Activated CD8-positive, alpha-beta memory T cell treated with anti-CD3 and anti-CD28 coated beads for 36 hours (primary cell): Measurements from ENCODE around the gene GLO1. TPM values are rescaled to one million over a fixed set of nuclear protein-coding genes. Genes with fewer than 3 reads are reported as not detected.

Source experiments
- CTCF ChIA-PET: fragments of 350-600 bp; sonication (Branson Sonifier 250); formaldehyde crosslinking; loops from one replicate; lab custom pipeline; 2021; ENCODE audit warnings: antibody characterized with exemption; lab: Charles Lee
- POLR2A ChIA-PET: fragments of 350-600 bp; sonication (Branson Sonifier 250); formaldehyde crosslinking; loops from one replicate; lab custom pipeline; 2021; ENCODE audit warnings: antibody characterized with exemption; lab: Charles Lee
- total RNA-seq, 2 experiments: library from RNA; stranded (reverse); gene quantifications; one replicate each; pipeline ENCODE4 v1.2.3, GENCODE V29; 2021

GLO1 gene
- total RNA-seq, 2 experiments from 2014 or later, result 179 to 182 TPM

GRCh38 chr6:38679668-38680067 is 23.3 kb downstream of the GLO1 start:
- ChIA-PET CTCF (no interaction called here), POLR2A (no interaction called here)

GRCh38 chr6:38678178-38678760 is 24.7 kb downstream of the GLO1 start:
- ChIA-PET POLR2A (no interaction called here), CTCF (no interaction called here)

GRCh38 chr6:38676974-38677544 is 25.9 kb downstream of the GLO1 start:
- ChIA-PET POLR2A (no interaction called here), CTCF (no interaction called here)

GRCh38 chr6:38676236-38676973 is 26.5 kb downstream of the GLO1 start:
- POLR2A ChIA-PET, result interaction anchor here (0.5 kb wide), 1 partner anchor 1510 kb away, joined by 3 read pairs; no protein-coding TSS in a partner anchor
- CTCF ChIA-PET, result no interaction called here

GRCh38 chr6:38673397-38674165 is 29.4 kb downstream of the GLO1 start:
- POLR2A ChIA-PET, result no interaction called here
- CTCF ChIA-PET, result no interaction called here

GRCh38 chr6:38671885-38672467 is 31.0 kb downstream of the GLO1 start:
- ChIA-PET POLR2A (no interaction called here), CTCF (interaction anchor here (1.0 kb wide), 1 partner anchor 15 kb away, joined by 3 read pairs; no protein-coding TSS in a partner anchor)

GRCh38 chr6:38658418-38659167 is 44.4 kb downstream of the GLO1 start:
- ChIA-PET CTCF (interaction anchor here (0.6 kb wide), 1 partner anchor 51 kb away, joined by 3 read pairs; no protein-coding TSS in a partner anchor), POLR2A (interaction anchor here (0.6 kb wide), 1 partner anchor 19 kb away, joined by 3 read pairs; no protein-coding TSS in a partner anchor)

GRCh38 chr6:38656896-38657295 is 46.0 kb downstream of the GLO1 start:
- CTCF ChIA-PET, result interaction anchor here (1.0 kb wide), 1 partner anchor 16 kb away, joined by 3 read pairs; no protein-coding TSS in a partner anchor
- POLR2A ChIA-PET, result no interaction called here

- ChIA-PET POLR2A (no interaction called here), CTCF (no interaction called here)
These were observed 48.7 kb downstream of the GLO1 start for GRCh38 chr6:38654263-38654662.

- CTCF ChIA-PET, result no interaction called here
- POLR2A ChIA-PET, result no interaction called here
These were observed 51.7 kb downstream of the GLO1 start for GRCh38 chr6:38651121-38651784.

GRCh38 chr6:38650207-38650752 is 52.7 kb downstream of the GLO1 start:
- CTCF ChIA-PET, result no interaction called here
- POLR2A ChIA-PET, result no interaction called here

- CTCF ChIA-PET, result no interaction called here
- POLR2A ChIA-PET, result no interaction called here
These were observed 53.2 kb downstream of the GLO1 start for GRCh38 chr6:38649744-38650143.

GRCh38 chr6:38648629-38649028 is 54.3 kb downstream of the GLO1 start:
- ChIA-PET POLR2A (interaction anchor here (0.6 kb wide), 1 partner anchor 1237 kb away, joined by 5 read pairs; no protein-coding TSS in a partner anchor), CTCF (interaction anchor here (0.5 kb wide), 2 partner anchors 19 to 55 kb away, joined by 3 read pairs; no protein-coding TSS in a partner anchor)

- CTCF ChIA-PET, result no interaction called here
These were observed 56.6 kb downstream of the GLO1 start for GRCh38 chr6:38646166-38646878.

GRCh38 chr6:38644951-38645350 is 58.0 kb downstream of the GLO1 start:
- ChIA-PET CTCF (no interaction called here), POLR2A (no interaction called here)

More at GRCh38 chr6:38646166-38646878, 56.6 kb downstream of the GLO1 start:
- POLR2A ChIA-PET, result no interaction called here

- POLR2A ChIA-PET, result no interaction called here
These were observed 62.6 kb downstream of the GLO1 start for GRCh38 chr6:38640216-38640909.

More at GRCh38 chr6:38640216-38640909, 62.6 kb downstream of the GLO1 start:
- CTCF ChIA-PET, result interaction anchor here (0.5 kb wide), 1 partner anchor 899 kb away, joined by 5 read pairs; no protein-coding TSS in a partner anchor
